PC-3 (cell line): ENCODE data around the gene VSIG2. TPM values are rescaled to one million over a fixed set of nuclear protein-coding genes. Genes with fewer than 3 reads are reported as not detected.

Experiments
- ATAC-seq: fragments of 200-7000 bp; cut with Tn5 transposase; 2 replicates; pipeline ENCODE4 v1.9.1; 2020; ENCODE audit warnings: mild to moderate bottlenecking, moderate library complexity
- BruUV-seq: library from RNA; stranded (reverse); fragments of 400-500 nt; replicated peaks from 2 replicates; lab custom pipeline; 2021; lab: Mats Ljungman, UMichigan
- CTCF ChIA-PET: fragments of 300-600 bp; sonication (Branson Sonifier 250); formaldehyde crosslinking; loops from one replicate; lab custom pipeline; 2022; ENCODE audit warnings: antibody characterized with exemption; lab: Charles Lee
- POLR2A ChIA-PET: fragments of 300-600 bp; sonication (Branson Sonifier 250); formaldehyde crosslinking; loops from one replicate; lab custom pipeline; 2022; ENCODE audit warnings: antibody characterized with exemption; ENCODE audit not compliant: unreplicated experiment; lab: Charles Lee
- DNase-seq: peaks from one replicate; pipeline ENCODE4 v3.0.0-alpha.2; 2015
- H2AFZ ChIP-seq: fragments of 300-600 bp; sonication (generic); 2 replicates; pipeline ENCODE4 v1.6.0; 2016; ENCODE audit warnings: antibody characterized with exemption, low read length
- H3F3A ChIP-seq: fragments of 300-600 bp; sonication (generic); one replicate; pipeline ENCODE4 v1.6.0; 2017; ENCODE audit warnings: antibody characterized with exemption, low read length, control low read depth, mild to moderate bottlenecking; ENCODE audit not compliant: unreplicated experiment
- H3K27ac ChIP-seq: fragments of 300-600 bp; sonication (generic); 2 replicates; pipeline ENCODE4 v1.5.1; 2016; ENCODE audit warnings: mild to moderate bottlenecking, low read length
- H3K27me3 ChIP-seq: fragments of 300-600 bp; sonication (generic); 2 replicates; pipeline ENCODE4 v1.6.1; 2016; ENCODE audit warnings: low read length, mixed read lengths
- H3K36me3 ChIP-seq: fragments of 300-600 bp; sonication (generic); 2 replicates; pipeline ENCODE4 v1.6.1; 2016; ENCODE audit warnings: low read depth, mixed run types, low read length, mixed read lengths
- H3K4me1 ChIP-seq: fragments of 300-600 bp; sonication (generic); 2 replicates; pipeline ENCODE4 v1.5.1; 2016; ENCODE audit warnings: low read length; ENCODE audit not compliant: insufficient read depth
- H3K4me2 ChIP-seq: fragments of 300-600 bp; sonication (generic); 2 replicates; pipeline ENCODE4 v1.6.0; 2016; ENCODE audit warnings: low read length
- H3K4me3 ChIP-seq: fragments of 300-600 bp; sonication (generic); 2 replicates; pipeline ENCODE4 v1.5.1; 2016; ENCODE audit warnings: mild to moderate bottlenecking, low read length, mixed read lengths
- H3K79me2 ChIP-seq: fragments of 300-600 bp; sonication (generic); 2 replicates; pipeline ENCODE4 v1.6.1; 2017; ENCODE audit warnings: low read length, mixed read lengths
- H3K9ac ChIP-seq: fragments of 300-600 bp; sonication (generic); 2 replicates; pipeline ENCODE4 v1.6.0; 2016; ENCODE audit warnings: mild to moderate bottlenecking, low read length
- H3K9me2 ChIP-seq: fragments of 300-600 bp; sonication (generic); replicated peaks from 2 replicates; pipeline ENCODE4 v1.6.1; 2016; ENCODE audit warnings: mixed run types, low read length, mixed read lengths
- H3K9me3 ChIP-seq: fragments of 300-600 bp; sonication (generic); 2 replicates; pipeline ENCODE4 v1.6.1; 2016; ENCODE audit warnings: low read length, mixed read lengths
- H4K20me1 ChIP-seq: fragments of 300-600 bp; sonication (generic); 2 replicates; pipeline ENCODE4 v1.6.1; 2016; ENCODE audit warnings: low read length, mixed read lengths
- EZH2 ChIP-seq: fragments of 300-600 bp; sonication (generic); IDR thresholded peaks from one replicate; pipeline ENCODE4 v1.6.1; 2017; ENCODE audit warnings: antibody characterized with exemption, mild to moderate bottlenecking, low read length; ENCODE audit not compliant: unreplicated experiment
- EZH2phosphoT487 ChIP-seq: fragments of 300-600 bp; sonication (generic); IDR thresholded peaks from 2 replicates; pipeline ENCODE4 v1.6.1; 2018; ENCODE audit warnings: mild to moderate bottlenecking, antibody characterized with exemption, low read length, borderline replicate concordance
- intact Hi-C: fragments of 100-400 bp; cut with micrococcal nuclease; formaldehyde crosslinking; loops from 2 replicates; pipeline ENCODE4 v1.9.0; 2023
- total RNA-seq: library from RNA; depleted of rRNA; stranded (reverse); fragments of >200 nt; gene quantifications from 2 replicates; pipeline ENCODE4 v1.2.3, GENCODE V29; 2014
- TF ChIP-seq, protein P1 (sequence below): fragments of 300-600 bp; sonication (generic); conservative IDR thresholded peaks from 2 replicates; pipeline ENCODE4 v1.5.1; 2017; ENCODE audit warnings: antibody characterized with exemption, low read depth, mild to moderate bottlenecking, low read length

VSIG2 gene
- total RNA-seq, 1 experiment from 2014 or later, result not detected

DNA sequence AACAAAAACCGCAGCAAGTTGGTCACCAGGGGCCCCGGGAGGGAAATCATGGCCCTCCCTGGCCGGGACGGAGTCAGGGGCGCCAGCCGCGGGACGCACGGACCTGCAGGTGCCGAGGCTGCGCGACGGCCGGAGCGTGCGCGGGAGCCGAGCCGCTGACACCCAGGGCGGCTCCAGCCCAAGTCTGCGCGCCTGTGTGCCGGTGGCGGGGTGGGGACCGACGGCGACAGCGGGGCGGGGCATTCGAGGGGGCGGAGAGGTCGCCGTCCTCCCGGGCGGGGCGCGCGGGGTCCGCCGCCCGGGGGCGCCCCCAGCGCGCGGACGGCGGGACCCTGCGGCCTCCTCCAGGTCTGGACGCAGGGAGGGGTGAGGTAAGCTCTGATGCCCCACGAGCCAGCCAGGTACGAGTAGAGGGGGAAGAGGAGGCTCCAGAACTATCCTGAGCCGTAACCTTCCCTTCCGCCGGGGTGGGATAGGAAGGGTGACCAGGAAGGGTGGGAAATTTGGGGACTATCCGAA, 10.1 kb upstream of the VSIG2 start, which contains the start of gene ESAM:
Gene ESAM, minus strand, starts transcription at position 186 of the 519 bp plus-strand sequence. Its CDS starts 136 bp downstream, at position 50.
- TF ChIP-seq EZH2 (no peak), EZH2phosphoT487 (no peak)
- TF ChIP-seq, protein P1, sequence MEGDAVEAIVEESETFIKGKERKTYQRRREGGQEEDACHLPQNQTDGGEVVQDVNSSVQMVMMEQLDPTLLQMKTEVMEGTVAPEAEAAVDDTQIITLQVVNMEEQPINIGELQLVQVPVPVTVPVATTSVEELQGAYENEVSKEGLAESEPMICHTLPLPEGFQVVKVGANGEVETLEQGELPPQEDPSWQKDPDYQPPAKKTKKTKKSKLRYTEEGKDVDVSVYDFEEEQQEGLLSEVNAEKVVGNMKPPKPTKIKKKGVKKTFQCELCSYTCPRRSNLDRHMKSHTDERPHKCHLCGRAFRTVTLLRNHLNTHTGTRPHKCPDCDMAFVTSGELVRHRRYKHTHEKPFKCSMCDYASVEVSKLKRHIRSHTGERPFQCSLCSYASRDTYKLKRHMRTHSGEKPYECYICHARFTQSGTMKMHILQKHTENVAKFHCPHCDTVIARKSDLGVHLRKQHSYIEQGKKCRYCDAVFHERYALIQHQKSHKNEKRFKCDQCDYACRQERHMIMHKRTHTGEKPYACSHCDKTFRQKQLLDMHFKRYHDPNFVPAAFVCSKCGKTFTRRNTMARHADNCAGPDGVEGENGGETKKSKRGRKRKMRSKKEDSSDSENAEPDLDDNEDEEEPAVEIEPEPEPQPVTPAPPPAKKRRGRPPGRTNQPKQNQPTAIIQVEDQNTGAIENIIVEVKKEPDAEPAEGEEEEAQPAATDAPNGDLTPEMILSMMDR, result no peak
- no peaks in the 10 kb centered on the region for H3K79me2 ChIP-seq
- ATAC-seq (peak; percentile 51), DNase-seq (peak; percentile 46)
- H3K27ac ChIP-seq, result no peak within 1 kb of the TSS
- peaks cover 15% of the 10 kb centered on the region for H3F3A ChIP-seq
- no peaks in the 10 kb centered on the region for H3K9me2 ChIP-seq
- no peaks in the 10 kb centered on the region for H3K9me3 ChIP-seq
- H4K20me1 ChIP-seq, result no peaks in the 10 kb centered on the region; the same call in 1 of the 2 replicates
- POLR2A ChIA-PET, result no interaction called here
- peak within 1 kb of the TSS; percentile 97 for H2AFZ ChIP-seq
- H3K9ac ChIP-seq, result peak within 1 kb of the TSS; percentile 50
- peaks cover 6% of the 10 kb centered on the region; the same call in 1 of the 2 replicates for H3K36me3 ChIP-seq
- H3K4me1 ChIP-seq, result peaks cover 27% of the 10 kb centered on the region
- H3K27me3 ChIP-seq, result no peaks in the 10 kb centered on the region
- intact Hi-C loops, result loop anchor here (1.0 to 2.0 kb wide), 2 partner anchors 15 to 88 kb away; no protein-coding TSS in a partner anchor
- CTCF ChIA-PET, result interaction anchor here (1.2 to 2.8 kb wide), 4 partner anchors 16 to 93 kb away, joined by 3 to 50 read pairs (median 18); no protein-coding TSS in a partner anchor
- H3K4me3 ChIP-seq, result peak within 1 kb of the TSS; percentile 91
- peak within 1 kb of the TSS; percentile 100 for H3K4me2 ChIP-seq
- no TSS peak for BruUV-seq

DNA sequence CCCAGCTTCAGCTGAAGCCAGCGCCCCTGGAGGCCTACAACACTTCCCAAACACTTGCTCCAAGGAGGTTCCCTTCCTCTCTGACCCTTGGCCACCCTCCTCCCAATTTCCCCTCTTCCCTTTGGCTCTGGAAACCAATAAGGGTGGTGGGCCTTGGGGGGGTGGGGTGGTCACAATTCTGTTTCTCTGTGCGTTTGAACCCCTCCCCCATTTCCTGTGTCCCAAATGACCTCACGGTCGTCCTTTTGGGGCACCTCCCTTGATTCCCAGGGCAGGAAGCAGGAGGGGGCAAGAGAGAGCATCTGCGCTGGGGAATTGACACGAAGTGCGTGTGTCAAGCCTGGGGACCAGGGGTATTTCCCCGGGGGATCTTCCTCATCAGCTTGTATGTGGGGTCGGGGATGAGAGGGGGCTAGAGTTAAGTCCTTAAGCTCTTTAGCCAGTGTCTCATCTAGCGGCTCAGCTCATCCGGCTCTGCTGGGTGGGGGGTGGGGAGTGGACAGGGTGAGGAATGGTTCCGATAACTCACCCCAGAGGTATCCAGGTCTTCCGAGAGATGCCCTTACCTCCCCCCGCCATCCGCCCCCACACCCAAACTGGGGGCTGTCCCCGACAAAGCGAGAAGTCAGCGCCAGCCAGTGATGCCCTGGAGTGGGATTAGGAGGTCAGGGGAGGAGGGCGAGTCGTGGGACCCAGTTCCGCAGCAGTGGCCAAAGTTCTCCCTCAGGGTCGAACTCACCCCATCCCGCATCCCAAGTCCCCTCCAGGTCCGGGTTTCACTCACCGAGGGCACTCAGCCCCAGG, 9.4 kb upstream of the VSIG2 start:
- Histone ChIP-seq H3K27me3 (no peaks in the 10 kb centered on the region), H3F3A (peaks cover 15% of the 10 kb centered on the region), H3K79me2 (no peaks in the 10 kb centered on the region), H2AFZ (peak overlapping the region; percentile 97; the same call in 1 of the 2 replicates), H4K20me1 (no peaks in the 10 kb centered on the region; the same call in 1 of the 2 replicates), H3K4me1 (peaks cover 27% of the 10 kb centered on the region), H3K36me3 (no peaks in the 10 kb centered on the region; the same call in 1 of the 2 replicates), H3K9me2 (no peaks in the 10 kb centered on the region), H3K4me2 (peak overlapping the region; percentile 100), H3K4me3 (peak overlapping the region; percentile 91), H3K9ac (no peak overlapping the region), H3K9me3 (no peaks in the 10 kb centered on the region), H3K27ac (no peak overlapping the region)
- ATAC-seq (no peak), DNase-seq (no peak)
- TF ChIP-seq EZH2phosphoT487, result no peak
- TF ChIP-seq, protein P1, result no peak
- no peak for TF ChIP-seq EZH2
- ChIA-PET CTCF (interaction anchor here (2.8 kb wide), 1 partner anchor 75 kb away, joined by 50 read pairs; no protein-coding TSS in a partner anchor), POLR2A (no interaction called here)
- TSS peak; percentile 20 for BruUV-seq
- intact Hi-C loops, result loop anchor here (1.0 to 2.0 kb wide), 2 partner anchors 15 to 87 kb away; no protein-coding TSS in a partner anchor
